GM21360 (cell line): ENCODE measurements around the gene NEDD4L.

ENCODE experiments used
- ATAC-seq: cut with Tn5 transposase; IDR thresholded peaks from one replicate; pipeline ENCODE4 v1.9.1; 2021; ENCODE audit warnings: mild to moderate bottlenecking, moderate library complexity; ENCODE audit not compliant: unreplicated experiment

NEDD4L gene

DNA sequence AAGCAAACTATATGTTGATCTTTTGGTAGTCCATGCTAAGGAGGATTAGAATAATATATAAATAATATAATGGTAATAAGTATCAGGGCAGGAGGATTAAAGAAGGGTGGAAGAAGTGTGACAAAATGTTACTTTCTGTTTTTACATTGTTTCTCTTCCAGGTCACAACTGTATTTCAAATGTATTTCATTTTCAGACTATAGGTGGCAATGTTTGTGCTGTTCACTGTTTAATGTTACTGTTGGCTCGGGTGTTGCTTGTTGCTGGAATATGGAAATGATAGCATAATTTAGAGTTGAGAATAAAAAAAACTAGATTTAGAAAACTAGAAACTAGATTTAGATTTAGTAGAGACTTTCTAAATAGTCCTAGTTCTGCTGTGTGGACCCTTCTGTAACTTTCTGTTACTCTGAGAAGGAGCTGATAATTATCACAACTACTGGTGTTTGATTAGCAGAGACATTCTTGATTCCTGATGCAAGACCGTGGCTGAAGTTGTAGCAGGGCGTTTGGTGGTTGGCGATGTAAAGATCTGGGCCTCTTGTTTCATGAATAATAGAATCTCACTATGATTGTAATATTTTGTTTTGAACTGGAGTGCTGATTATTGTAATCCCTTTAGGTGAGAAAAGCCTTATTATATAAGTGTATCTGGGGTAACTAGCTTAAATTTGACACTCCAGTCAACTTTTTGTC, 7.9 kb downstream of the NEDD4L start:
- no peak for ATAC-seq

DNA sequence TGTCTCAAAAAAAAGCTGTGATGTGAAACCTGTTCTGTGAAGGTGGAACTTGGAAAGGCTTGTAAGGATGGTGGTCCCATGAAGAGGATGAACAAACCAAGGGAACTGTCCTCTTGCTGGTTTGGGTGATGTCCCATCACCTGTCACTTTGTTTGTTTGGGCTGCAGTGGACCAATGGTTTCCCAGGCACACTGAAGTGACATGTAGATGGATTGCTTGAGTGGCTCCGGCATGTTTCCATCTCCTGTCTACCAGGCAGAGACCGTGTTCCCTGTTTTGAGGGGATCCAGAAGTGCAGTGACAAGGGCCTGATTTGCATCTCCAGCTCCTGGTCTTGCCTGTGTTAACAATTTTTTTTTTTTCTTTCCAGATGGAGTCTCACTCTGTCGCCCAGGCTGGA, 8.9 kb downstream of the NEDD4L start:
- ATAC-seq, result no peak

DNA sequence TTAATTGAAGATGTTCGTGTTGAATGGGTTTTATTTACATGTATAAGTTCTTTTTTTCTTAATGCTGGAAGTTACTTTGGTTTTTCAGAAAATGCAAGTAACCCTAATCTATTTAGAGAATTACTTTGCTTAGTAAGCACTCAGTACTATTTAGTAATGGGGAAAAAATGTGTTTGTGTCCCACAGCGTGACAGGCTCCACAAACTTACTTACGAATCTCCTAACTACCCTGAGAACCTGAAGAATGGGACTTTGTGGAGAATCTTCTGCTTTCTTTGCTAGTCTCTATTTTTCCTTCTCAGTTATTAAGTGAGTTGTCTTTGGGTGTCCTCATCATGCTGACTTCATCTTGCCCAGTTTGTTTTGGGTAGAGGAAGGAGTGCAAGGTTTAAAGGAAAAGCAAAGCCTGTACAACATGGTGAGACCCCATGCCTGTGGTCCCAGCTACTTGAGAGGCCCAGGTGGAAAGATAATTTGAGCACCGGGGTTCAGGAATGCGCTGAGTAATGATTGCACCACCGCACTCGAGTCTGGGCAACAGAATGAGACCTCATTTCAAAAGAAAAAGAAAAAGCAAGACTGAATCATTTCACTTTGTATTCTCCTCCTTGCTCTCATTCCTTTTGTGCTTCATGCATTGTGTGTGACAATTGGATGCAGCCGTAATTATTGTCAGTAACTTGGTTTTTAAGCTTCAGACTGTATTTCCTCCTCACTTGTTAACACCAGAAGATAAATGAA, 10.2 kb downstream of the NEDD4L start:
- ATAC-seq, result no peak

DNA sequence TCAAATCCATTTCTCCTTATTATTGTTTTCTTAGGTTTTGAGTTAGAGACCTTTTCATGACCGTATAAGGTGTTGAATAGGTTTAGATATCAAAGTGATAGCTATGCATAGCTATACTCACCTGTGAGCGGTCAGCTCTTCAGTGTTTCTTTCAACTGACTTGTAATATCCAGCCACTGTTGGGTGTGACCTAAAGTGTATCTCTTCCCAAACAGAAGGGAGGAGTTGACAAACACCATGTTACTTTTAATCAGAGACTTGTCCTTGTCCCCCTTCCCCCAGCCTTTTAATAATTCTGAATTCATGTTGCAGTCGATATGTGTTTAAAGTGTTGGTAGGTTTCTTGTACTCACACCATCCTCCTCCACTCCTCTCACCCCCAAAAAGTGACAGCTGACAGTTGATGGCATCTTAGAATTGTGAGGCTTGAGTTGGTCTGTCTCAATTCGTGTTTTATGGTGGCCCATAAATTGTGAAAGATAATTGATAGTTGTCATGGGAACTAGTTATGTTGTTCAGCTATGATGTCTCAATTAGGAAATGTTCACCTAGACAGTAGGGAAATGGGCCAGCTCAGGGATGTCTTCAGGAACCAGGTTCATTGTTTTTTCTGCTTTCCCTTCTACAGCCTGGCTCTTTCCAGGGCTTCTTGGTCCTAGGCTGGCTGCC, 12.0 kb downstream of the NEDD4L start:
- no peak for ATAC-seq

DNA sequence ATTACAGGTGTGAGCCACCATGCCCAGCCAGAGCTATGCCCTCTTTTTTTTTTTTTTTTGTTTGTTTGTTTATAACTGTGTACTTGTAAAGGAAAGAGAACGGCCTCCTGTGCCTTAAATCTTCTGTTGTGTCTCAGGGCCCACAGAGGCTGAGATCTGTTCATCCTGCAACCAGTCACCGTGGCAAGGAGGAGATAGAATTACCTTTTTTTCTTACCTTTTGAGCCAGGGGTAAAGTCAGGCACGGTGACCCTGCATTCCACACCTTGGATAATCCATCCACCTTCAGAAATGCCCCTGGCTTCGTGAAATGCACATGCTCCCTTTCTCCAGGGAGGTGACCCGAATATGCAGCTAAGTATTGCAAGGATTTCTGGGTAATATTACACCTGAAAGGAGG, 12.8 kb downstream of the NEDD4L start:
- ATAC-seq, result no peak

DNA sequence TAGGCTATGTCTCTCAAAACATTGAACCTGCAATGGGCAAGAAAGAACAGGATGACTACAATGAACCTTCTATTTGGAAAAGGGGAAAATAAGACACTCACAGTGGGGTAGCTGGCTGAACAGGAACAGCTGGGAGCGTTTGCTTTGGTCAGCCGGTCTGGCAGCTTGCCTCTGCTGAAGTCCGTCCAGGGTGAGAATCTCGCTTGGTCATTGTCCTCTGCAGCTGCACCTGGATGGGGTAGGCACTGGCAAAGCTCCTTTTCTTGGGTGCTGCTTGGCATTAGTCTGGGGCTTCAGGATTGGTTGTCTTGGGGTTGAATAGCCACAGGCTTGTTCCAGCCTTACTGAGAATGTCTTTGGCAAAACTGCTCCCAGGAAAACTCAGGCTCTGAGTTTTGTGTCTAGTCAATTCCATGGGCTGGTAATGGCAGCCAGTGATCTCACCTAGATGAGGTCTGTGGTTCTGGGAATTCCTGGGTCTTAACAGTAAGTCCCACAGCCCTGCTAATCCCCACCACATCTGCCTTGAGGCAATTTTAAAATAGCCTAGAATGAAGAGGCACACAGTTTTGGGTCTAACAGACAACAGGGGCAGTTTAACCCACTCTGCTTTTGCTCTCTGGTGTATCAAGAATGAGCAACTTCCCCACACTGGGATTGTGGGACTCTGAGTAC, 13.4 kb downstream of the NEDD4L start:
- no peak for ATAC-seq

DNA sequence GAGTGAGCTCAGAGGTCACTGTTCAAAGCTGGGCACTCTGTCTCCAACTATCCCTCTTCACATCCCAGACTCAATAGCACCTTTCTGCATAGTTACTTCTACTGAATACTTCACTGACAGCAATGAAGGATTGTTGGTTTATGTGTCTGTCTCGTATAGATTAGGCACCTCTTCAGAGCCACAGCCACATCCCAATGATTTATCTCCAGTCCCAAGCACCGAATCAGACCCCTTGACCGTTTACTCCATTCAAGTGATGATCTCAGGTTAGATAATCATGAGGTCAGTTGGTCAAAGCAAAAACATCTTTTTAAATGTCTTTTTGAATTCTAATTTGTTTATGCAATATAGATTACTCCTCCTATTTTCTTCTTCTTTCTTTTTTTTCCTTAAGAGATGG, 14.7 kb downstream of the NEDD4L start:
- no peak for ATAC-seq

DNA sequence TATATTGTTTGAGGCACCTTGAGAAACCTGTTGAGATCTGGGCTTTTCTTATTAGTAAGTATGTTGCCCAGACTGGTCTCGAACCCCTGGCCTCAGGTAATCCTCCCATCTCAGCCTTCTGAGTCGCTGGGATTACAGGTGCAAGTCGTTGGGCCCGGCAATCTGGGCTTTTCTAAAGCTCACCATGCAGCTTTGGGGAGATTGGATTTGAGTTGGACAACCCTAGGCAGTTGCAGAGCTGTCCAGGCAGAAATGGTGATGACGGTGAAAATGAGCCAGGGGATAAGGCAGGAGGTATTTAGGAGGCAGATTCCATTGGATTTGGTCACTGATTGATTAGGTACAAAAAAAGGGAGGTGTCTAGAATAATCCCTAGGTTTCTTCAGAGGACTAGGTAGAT, 16.2 kb downstream of the NEDD4L start:
- ATAC-seq, result no peak

DNA sequence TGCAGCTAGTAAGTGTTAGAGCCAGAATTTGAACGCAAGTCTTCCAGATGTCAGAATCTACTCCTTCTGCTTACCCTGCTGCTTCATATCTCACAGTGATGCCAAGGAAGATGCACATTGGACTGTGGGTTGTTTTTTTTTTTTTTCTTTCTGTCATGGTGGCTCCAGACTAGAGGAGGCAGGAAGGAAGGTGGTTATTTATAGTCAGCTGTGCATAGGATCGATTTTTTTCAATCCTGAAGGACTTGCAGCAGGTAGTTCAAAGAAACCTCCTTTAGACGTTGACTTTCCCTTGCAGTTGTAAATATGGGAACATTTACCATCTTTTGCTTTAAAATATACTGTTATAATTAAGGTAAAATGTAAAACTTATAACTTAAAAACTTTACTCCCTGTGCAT, 17.3 kb downstream of the NEDD4L start:
- ATAC-seq, result no peak

DNA sequence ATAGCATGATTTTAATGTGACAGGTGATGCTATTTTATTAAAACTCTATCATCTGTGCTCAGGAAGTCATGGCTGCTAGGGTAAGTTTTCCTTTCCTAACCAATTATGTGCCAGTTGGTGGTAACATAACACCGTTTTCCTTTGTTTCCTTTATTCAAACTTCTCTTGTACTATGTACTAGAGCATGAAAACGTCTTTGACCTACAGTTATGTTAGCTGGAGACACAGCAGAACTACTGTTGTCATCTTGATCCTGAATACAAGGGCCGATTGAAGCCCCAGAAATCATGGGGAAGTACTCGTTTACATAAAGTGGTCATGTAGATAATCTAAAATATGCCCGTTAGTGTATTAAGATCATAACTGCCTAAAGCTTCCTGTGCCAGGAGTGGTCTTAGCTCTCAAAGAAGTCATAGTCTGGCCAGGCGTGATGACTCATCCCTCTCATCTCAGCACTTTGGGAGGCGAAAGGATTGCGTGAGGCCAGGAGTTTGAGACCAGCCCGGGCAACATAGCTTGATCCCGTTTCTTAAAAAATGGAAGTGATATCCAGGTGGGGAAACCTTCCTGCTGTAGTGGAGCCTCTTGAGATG, 20.5 kb downstream of the NEDD4L start:
- no peak for ATAC-seq

DNA sequence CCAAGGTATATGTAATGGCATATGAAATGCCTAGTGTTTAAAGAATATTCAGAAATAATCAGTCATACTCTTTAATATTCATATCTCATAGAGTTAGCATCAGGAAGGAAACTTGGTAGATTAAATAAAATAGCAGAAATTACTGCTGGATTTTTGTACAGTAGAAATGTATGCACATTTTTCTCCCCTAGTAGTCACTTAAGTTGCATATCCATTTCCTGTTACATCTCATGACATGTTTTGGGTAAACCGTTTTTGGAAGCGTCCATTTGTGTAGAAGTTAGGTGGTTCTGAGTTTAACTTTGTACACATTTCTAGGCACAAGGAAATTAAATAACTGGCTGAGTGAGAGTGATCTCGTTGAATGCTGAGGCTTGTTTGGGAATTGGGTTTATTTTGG, 21.9 kb downstream of the NEDD4L start:
- no peak for ATAC-seq

DNA sequence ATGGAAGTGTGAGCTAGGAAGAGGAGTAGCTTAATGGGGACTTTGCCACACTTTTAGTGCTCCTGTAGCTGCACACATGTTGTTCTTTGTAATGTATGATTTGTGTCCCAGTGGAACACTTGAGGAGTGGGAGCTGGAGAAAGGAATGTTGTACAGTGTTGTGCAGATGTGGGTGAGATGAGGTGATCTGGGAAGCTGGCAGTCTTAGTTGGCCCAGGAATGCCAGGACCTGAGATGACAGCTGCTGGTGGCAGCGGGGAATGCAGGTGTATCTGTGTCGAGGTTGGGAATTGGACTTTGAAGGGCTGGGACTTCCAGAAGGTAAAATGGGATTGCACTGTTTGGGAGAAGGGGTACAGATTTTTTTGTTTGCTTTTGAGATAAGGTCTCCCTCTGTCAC, 23.6 kb downstream of the NEDD4L start:
- ATAC-seq, result no peak

DNA sequence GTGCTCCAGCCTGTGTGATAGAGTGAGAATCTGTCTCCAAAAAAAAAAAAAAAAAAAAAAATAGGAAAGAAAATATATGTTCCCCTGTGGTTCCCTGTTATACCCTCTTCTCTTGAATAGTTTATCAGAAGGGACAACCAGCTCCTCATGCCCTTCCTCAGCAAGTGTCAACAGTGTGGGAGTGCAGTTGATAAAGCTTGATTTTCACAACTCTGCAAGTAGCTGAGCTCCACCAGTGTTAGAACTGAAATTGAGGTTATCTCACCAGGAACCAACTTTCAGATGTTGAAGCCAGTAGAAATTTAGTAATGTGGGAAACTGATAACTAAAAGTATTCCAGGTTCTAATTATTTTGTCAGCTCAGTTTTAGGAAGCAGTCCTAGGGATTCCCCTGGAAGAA, 25.1 kb downstream of the NEDD4L start:
- no peak for ATAC-seq

DNA sequence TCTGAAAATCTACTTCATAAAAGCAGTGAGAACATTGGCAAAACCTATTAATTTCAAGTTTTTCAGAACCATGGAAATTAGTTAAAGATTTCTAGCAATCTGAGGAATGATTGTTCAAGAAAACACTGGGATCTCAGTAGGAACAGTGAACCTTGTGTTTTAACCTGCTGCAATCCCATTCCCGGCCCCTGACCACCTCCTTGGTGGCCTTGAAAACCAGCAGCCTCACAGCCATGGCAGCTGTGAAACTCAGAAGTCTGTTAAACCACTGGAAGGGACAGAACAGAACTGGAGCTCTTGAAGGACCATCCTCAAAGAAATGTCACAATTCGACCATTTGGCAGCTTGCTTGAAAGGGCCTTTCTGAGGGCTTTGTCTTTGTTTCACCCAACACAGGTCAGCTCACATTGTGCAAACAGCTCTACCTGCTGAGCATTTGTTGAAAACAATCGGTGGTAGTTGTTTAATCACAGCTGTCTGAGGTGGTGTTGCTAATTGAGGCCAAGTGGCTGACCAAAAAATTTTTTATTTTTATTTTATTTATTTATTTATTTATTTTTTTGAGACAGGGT, 25.8 kb downstream of the NEDD4L start:
- ATAC-seq, result no peak

DNA sequence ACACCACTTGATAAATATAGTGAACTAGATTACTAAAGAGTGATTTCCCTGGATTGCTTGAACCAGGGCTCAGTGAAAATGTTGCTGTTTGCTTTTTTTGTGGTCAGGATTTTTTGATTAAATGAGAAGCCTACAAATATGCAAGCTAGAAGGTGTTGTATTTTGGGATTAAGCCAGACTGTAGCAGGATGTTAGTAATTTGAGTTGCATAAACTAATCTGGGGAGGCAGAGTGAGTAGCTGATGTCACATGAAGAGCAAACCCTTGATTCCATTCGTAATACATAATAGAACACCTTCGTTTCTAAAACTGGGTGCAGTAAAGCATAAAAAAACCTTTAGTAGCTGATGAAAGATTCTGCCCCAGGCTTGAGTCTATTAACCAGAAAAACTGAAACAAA, 32.0 kb downstream of the NEDD4L start:
- ATAC-seq, result no peak

DNA sequence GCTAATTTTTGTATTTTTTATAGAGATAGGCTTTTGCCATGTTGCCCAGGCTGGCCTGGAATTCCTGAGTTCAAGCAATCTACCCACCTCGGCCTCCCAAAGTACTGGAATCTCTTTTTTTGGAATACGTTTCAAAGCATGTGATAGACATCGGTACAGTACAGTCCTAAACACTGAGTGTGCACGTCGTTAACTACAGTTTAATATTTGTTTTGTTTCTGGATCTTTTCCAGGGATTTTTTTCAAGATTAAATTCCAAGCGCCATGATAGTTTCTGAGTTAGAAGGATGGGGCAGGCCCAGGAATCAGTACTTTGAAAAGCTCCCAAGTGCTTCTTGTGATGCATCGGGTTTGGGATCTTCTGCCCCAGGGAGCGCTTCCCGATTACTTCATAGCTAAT, 33.3 kb downstream of the NEDD4L start:
- ATAC-seq, result no peak

DNA sequence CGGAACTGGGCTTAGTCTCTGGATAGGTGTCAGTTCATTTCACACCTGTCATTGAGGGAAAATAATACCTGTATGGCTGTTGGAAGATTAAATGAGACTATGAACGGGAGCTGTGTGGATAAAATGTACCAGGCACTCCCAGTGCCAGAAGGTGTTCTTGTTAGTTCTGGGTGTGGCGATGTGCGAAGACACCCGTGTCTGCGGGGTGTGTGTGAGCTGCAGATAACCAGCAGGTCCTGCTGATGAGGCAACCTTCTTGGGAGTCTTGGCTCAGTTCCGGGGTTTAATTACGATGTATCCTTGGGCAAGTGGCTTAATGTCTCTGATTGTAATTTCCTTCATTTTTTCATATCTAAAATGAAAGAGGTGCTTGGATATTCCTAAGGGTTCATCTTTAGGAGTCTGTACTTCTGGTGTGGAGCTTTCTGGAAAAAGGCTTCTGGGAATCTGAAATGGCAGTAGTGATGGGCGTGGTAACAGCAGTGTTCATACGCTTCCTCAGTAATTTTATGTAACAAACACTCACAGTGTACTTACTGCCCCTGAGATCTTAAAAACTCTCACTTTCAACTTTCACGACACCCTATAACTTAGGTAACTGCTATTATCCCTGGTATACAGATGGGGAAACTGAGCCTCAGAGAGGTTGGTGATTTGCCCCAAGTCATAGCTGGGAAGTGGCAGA, 35.0 kb downstream of the NEDD4L start:
- ATAC-seq, result no peak

DNA sequence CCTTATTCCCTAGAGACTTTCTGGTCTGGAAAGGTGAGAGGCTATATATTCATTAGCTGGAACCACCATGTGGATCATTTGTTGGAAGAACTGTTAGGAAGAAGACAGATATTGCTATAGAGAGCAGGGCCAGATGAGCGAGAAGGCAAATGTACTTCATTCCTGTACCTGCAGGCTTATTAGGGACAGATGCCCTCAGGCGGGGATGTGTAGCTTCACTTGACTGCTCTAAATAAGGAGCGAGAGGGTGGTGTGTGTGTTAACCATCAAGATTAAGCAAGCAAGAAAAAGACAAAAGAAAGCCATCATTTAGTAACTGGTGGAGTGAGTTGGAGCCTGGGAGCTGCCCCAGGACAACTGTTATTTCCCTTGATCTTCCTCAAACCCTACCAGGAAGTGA, 36.4 kb downstream of the NEDD4L start:
- ATAC-seq, result no peak

DNA sequence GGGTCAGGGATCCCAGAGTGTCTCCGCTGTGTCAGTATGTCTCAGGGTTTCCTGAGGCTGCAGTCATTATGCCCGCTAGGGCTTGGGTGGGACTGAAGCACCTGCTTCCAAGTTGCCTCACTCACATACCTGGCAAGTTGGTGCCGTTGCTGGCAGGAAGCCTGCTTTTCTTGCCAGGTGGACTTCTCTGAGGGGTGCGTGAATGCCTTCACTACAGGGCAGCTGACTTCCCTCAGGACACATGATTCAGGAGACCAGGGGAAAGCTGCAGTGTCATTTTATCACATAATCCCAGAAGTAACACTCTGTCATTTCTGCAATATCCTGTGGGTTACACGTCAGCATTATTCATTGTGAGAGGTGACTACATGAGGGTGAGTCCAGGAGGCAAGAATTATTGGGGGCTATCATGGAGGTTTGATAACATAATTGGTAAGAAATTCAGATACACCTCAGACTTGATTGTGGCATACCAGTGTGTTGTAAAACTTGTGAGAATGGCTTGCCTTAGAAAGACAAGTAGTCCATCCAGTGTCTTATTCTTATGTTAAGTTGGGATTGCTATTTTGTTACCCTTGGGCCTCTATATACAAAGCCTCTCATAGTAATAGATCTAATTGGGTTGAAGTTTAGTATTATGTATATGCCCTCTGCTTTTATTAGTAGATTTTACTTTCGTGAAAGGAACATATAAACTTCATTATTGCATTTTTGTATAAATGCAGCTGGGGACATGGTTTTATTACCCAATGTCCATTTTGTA, 44.1 kb downstream of the NEDD4L start:
- ATAC-seq, result no peak

DNA sequence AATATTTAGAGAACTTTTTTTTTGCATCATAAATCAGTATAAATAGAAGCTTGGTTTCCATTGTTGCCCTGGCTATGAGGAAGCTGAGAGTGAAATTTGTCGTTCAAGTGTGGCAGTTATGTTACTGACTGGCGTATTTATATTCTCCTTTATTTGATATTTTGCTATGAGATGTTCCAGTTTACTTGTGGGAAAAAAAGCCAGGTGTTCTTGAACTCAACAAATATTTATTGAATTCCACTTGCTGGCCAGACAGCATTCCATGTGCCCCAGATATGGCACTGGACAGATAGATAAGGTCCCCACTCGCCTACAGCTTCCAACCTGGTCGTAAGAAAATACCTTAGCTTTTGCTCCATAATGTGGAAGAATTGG, 44.7 kb downstream of the NEDD4L start:
- ATAC-seq, result no peak
